ENCODE data around the gene MACROH2A2. TPM values are rescaled to one million over a fixed set of nuclear protein-coding genes. Genes with fewer than 3 reads are reported as not detected.
"Not testable (repeated sequence)": the region's sequence is repeated elsewhere in the genome, so short reads cannot be mapped to it uniquely, and the experiment has no call there.

MACROH2A2 gene
- total RNA-seq, 1 donor from 2014 or later, result 4.7 TPM

DNA sequence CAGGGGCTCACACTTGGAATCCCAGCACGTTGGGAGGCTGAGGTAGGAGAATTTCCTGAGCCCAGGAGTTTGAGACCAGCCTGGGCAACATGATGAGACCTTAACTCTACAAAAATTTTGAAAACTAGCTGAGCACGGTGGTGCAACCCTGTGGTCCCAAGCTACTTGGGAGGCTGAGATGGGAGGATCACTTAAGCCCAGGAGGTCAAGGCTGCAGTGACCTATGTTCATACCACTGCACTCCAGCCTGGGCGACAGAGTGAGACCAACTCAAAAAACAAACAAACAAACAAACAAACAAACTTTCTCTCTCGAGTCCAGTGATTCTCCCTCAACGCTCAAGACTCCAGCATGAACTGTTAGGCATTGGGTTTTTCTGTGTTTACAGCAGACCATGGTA lies 95.9 kb downstream of the MACROH2A2 start:
- DNase-seq (ENCODE audit: low spot score), result no peak

DNA sequence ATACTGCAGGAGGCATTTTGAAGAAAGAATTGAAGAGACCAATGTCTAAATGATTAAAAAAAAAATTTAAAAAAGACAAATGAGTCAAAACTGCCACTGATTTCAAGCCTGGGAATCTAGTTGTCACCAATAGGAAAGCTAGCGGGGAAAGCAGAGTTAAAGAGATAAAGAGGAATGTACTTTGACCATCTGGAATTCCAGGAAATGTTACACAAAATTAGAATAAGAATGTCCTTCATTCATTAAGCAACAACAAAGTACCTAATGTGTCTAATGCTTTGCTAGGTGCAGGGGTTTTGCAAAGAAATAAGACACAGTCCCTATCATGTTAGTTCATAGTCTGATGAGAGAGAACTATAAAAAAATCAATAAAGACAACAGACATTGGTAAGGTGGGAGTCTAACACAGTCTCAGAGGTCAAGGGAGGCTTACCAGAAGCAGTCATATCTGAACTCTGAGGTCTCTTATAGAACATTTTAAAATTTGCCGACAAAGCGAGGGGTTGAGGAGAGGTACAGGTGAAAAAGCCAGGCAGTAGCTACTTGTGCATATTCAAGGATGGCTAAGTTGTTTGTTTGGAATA lies 102.7 kb downstream of the MACROH2A2 start:
- DNase-seq (ENCODE audit: low spot score), result no peak

DNA sequence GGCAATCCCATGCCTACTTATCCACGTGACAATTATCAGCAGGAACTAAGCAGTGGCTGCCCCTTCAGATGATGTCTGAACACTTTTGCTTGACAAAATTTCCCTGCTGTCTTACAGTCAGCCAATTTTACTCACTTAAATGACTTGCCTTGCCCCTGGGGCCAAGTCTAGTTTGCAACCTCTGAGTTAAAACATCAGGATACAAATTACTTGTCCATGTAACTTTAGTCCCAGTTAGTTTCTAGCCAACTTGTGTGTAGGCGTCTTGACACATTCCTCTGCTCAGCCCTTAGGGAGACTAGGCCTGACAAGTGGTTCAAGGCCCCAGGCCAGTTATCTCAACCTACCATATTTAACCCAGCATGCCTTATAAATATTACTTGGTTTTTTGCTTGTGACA lies 105.5 kb downstream of the MACROH2A2 start:
- no peak for DNase-seq (ENCODE audit: low spot score)

DNA sequence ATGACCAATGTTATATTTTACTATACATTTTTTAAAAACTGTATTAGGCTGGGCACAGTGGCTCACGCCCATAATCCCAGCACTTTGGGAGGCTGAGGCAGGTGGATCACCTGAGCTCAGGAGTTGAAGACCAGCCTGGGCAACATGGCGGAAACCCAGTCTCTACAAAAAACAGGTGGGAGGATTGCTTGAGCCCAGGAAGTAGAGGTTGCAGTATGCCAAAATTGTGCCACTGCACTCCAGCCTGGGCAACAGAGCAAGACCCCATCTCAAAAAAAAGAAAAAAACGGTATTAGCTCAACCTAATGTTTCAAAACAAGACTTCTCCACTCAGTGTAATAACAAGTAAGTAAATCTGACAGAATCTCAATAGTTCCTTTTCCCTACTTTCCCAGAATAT lies 106.7 kb downstream of the MACROH2A2 start:
- not testable (repeated sequence) for DNase-seq (ENCODE audit: low spot score)

DNA sequence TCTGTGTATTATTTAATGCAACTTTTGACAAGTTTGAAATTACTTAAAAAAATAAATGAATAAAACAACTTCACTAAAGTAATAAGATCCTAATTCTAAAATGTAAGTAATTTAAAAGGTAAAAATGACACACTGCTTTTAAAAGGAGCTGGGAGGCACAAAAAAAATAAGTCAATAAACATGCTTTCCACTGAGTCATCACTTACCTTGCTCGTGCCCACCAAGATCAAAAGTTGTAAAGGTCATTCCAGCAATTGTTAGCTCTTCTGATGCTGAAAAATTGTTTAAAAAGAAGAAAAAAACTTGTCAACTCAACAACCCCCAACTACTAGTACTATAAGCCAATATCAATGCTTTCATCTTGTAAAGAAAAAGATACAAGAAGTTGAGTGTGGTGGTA lies 108.2 kb downstream of the MACROH2A2 start:
- DNase-seq (ENCODE audit: low spot score), result no peak

Other genes with a start within 250 kb of the MACROH2A2 start
- gene AIFM2, start 80.0 kb downstream of the MACROH2A2 start, total RNA-seq, result 135 TPM
- gene TYSND1, start 93.9 kb downstream of the MACROH2A2 start, total RNA-seq, result 22.2 TPM
- gene SAR1A, start 117.7 kb downstream of the MACROH2A2 start, total RNA-seq, result 293 TPM
- gene PPA1, start 180.6 kb downstream of the MACROH2A2 start, total RNA-seq, result 338 TPM
- not detected for gene NPFFR1, start 231.2 kb downstream of the MACROH2A2 start, total RNA-seq

All from mesenteric fat pad (tissue), 1 donor.